SU-DHL-6 (cell line): ENCODE measurements around the gene DCHS2.

Experiments
- EZH2phosphoT487 ChIP-seq: fragments of 200-600 bp; sonication (generic), shearing (Covaris generic); conservative IDR thresholded peaks from 2 replicates; pipeline ENCODE4 v1.6.1; 2018; ENCODE audit warnings: mild to moderate bottlenecking, antibody characterized with exemption, low read length, moderate library complexity, mixed read lengths
- TF ChIP-seq, protein P1 (sequence below): fragments of 200-600 bp; sonication (generic); IDR thresholded peaks from one replicate; pipeline ENCODE4 v1.5.1; 2017; ENCODE audit warnings: antibody characterized with exemption, mild to moderate bottlenecking, low read length, moderate library complexity; ENCODE audit not compliant: insufficient read depth, poor library complexity, severe bottlenecking

DNA sequence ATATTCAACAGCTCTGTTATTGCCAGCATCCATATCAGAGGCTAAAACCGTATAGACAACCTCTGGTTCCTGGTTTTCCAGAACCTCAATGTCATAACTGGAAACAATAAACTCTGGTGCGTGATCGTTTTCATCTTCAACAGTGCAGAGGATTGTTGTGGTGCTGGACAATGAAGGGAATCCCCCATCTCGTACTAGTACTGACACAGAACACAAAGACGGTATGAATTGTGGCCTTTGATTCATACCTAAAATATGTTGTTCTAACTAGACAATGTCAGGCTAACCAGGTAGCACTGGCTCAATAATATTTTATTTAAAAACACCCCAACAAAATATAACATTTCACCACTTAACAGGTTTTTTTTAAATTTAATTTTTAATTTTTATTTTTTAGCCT lies 186.9 kb downstream of the DCHS2 start:
- TF ChIP-seq, protein P1, sequence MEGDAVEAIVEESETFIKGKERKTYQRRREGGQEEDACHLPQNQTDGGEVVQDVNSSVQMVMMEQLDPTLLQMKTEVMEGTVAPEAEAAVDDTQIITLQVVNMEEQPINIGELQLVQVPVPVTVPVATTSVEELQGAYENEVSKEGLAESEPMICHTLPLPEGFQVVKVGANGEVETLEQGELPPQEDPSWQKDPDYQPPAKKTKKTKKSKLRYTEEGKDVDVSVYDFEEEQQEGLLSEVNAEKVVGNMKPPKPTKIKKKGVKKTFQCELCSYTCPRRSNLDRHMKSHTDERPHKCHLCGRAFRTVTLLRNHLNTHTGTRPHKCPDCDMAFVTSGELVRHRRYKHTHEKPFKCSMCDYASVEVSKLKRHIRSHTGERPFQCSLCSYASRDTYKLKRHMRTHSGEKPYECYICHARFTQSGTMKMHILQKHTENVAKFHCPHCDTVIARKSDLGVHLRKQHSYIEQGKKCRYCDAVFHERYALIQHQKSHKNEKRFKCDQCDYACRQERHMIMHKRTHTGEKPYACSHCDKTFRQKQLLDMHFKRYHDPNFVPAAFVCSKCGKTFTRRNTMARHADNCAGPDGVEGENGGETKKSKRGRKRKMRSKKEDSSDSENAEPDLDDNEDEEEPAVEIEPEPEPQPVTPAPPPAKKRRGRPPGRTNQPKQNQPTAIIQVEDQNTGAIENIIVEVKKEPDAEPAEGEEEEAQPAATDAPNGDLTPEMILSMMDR = no peak
- TF ChIP-seq EZH2phosphoT487 = no peak
